ENCODE data around the gene SPATA13.

SPATA13 gene

DNA sequence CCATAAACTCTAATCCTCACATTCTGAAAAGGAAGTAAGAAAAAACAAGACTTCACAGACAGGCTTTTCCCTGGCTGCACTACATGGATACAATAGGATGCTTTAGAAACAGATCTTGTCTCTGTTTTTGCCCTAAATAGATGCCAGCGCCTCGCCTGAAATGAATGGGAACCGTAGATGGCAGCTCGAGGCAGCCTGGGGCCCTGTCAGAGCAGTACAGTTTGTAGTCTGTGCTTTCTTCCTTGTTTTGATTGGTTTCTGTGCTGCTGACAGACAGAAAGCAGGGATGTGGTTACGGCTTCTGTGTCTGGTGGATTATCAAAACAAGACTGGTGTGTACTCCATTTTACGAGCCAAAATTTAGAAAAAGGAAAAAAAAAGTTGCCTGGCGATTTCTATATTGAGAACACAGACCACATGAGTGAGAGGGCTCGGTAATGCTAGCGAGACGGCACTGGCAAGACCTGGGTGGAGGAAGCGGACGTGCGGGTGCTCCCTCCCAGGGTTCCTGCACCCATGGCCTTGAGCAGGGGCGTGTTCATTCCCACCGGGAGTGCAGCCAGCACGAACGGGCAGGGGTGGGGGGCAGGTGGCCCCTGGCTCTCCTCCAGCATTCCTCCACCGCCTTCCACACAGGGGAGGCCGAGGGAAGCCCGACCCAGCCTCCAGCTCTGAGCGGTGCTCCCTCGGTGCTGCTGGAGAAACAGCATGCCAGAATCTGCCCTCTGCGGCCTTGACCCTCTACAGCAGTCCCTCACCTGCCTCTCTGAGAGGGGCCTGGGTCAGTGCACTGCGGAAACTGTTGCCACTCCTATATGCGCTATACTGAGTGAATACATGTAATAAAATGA lies 111.3 kb downstream of the SPATA13 start:
- no peak for TF ChIP-seq FOXP2 (optimal IDR thresholded peaks at IDR 0.05; ENCODE audit: borderline replicate concordance, extremely low read depth, extremely low read length, insufficient read depth)
- no peak for TF ChIP-seq POLR2AphosphoS5 (IDR thresholded peaks at IDR 0.05; ENCODE audit: low read depth, low read length)
- no peak for TF ChIP-seq TAF1 (IDR thresholded peaks at IDR 0.05; ENCODE audit: borderline replicate concordance, insufficient read depth, low read length)
- no peak for TF ChIP-seq REST (IDR thresholded peaks at IDR 0.05; ENCODE audit: insufficient read depth in 1 of 2, low read depth in 2 of 2, low read length in 2 of 2)
- TF ChIP-seq SIN3A (IDR thresholded peaks at IDR 0.05; ENCODE audit: borderline replicate concordance, insufficient read depth, low read length): no peak

- TF ChIP-seq REST (IDR thresholded peaks at IDR 0.05; ENCODE audit: insufficient read depth in 1 of 2, low read depth in 2 of 2, low read length in 2 of 2): no peak
- TF ChIP-seq SIN3A (IDR thresholded peaks at IDR 0.05; ENCODE audit: borderline replicate concordance, insufficient read depth, low read length): no peak
- no peak for TF ChIP-seq FOXP2 (optimal IDR thresholded peaks at IDR 0.05; ENCODE audit: borderline replicate concordance, extremely low read depth, extremely low read length, insufficient read depth)
- TF ChIP-seq TAF1 (IDR thresholded peaks at IDR 0.05; ENCODE audit: borderline replicate concordance, insufficient read depth, low read length): no peak
- TF ChIP-seq POLR2AphosphoS5 (IDR thresholded peaks at IDR 0.05; ENCODE audit: low read depth, low read length): no peak
Observed at GRCh38 chr13:24272452-24273161, 112.1 kb downstream of the SPATA13 start.

- TF ChIP-seq REST (IDR thresholded peaks at IDR 0.05; ENCODE audit: insufficient read depth in 1 of 2, low read depth in 2 of 2, low read length in 2 of 2) (no peak), POLR2AphosphoS5 (IDR thresholded peaks at IDR 0.05; ENCODE audit: low read depth, low read length) (no peak), TAF1 (IDR thresholded peaks at IDR 0.05; ENCODE audit: borderline replicate concordance, insufficient read depth, low read length) (no peak), SIN3A (IDR thresholded peaks at IDR 0.05; ENCODE audit: borderline replicate concordance, insufficient read depth, low read length) (no peak), FOXP2 (optimal IDR thresholded peaks at IDR 0.05; ENCODE audit: borderline replicate concordance, extremely low read depth, extremely low read length, insufficient read depth) (no peak)
Observed at GRCh38 chr13:24273926-24274325, 113.4 kb downstream of the SPATA13 start.

DNA sequence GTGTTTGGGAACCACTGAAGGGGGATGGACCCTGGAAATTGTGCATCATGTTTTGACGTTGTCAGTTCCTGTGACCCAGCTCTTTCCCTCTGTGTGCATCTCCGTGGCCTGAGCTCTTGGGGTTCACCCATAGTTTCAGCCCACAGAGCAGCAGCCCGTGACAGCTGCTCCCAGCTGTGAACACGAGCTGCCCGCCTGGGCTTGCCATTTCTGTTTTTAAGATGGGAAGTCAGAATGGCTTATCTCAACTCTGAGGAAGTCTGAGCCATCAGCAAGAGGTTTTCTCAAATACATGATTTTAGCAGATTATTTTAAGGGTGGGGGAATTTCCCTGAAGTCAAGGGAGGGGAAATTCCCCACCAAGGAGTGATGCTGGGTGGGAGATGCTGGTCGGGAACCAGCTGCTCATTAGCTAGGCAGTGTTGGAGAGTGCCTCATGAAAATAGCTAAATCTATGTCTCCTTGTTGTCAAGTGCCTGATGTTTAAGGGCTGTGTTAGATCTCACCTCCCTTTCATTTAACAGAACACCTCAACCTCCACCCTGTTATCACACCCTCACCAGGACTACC lies 114.0 kb downstream of the SPATA13 start:
- TF ChIP-seq REST (IDR thresholded peaks at IDR 0.05; ENCODE audit: insufficient read depth in 1 of 2, low read depth in 2 of 2, low read length in 2 of 2): no peak
- TF ChIP-seq TAF1 (IDR thresholded peaks at IDR 0.05; ENCODE audit: borderline replicate concordance, insufficient read depth, low read length): no peak

Measured in PFSK-1 (cell line).